GM12892 (cell line): ENCODE measurements around the gene METTL25B.

Source experiments
- POLR2A ChIP-seq: IDR thresholded peaks from 2 replicates; pipeline ENCODE4 v1.6.1; 2011; ENCODE audit warnings: low read depth, low read length, control low read depth
- TAF1 ChIP-seq: IDR thresholded peaks from 2 replicates; pipeline ENCODE4 v1.6.1; 2011; ENCODE audit warnings: low read depth, mild to moderate bottlenecking, control low read depth, low read length, borderline replicate concordance

- no peak for TF ChIP-seq POLR2A
- no peak for TF ChIP-seq TAF1
These were observed 53.4 kb downstream of the METTL25B start for GRCh38 chr1:156781585-156782186.
